ENCODE data around the gene TNFRSF25. TPM values are rescaled to one million over a fixed set of nuclear protein-coding genes. Genes with fewer than 3 reads are reported as not detected.

The TNFRSF25 gene
- total RNA-seq, 1 experiment from 2014 or later, result 19.5 TPM

DNA sequence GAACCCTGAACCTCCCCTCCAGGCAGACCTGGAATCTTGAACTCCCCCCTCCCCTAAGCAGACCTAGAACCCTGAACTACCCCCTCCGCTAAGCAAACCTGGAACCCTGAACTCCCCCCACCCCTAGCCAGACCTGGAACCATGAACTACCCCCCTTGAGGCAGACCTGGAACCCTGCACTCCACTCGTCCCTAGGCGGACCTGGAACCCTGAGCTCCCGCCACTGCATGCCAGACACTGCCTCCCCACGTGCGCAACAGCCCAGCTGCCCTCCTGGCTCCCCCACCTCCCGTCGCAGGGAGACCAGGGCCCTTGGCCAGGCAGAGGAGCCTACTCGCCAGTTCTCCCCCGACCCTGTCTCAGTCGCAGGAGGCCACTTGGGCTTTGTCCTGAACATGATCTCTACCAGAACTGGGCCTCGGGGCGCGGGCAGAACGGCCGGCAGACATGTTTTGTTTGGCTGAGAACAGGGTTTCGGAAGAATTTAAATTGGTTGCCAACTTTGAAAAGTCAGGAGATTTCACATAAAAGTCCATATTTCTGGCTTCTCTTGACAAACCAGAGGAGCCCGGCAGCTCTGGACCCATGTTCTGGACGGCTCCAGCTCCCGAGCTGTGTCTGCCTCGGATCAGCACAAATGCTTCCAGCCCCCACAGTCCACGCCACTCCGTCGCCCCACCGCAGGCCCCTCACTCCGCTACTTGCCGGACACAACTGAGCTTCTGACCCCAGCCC, 34.7 kb upstream of the TNFRSF25 start:
- no peak overlapping the region for H3K4me3 Mint-ChIP-seq
- ChIA-PET POLR2A (no interaction called here), CTCF (interaction anchor here (0.8 to 3.9 kb wide), 7 partner anchors 15 to 146 kb away, joined by 3 to 21 read pairs (median 4); no protein-coding TSS in a partner anchor)
- peaks cover 15% of the 10 kb centered on the region for H3K4me1 Mint-ChIP-seq
- no peak for TF ChIP-seq GABPB1 (CRISPR knock-in tag; IDR thresholded peaks at IDR 0.05)
- no peak for TF ChIP-seq TCF7 (CRISPR knock-in tag; IDR thresholded peaks at IDR 0.05; ENCODE audit: low read depth)
- TF ChIP-seq GTF2I (CRISPR knock-in tag; conservative IDR thresholded peaks at IDR 0.05), result no peak
- TF ChIP-seq, protein P1, sequence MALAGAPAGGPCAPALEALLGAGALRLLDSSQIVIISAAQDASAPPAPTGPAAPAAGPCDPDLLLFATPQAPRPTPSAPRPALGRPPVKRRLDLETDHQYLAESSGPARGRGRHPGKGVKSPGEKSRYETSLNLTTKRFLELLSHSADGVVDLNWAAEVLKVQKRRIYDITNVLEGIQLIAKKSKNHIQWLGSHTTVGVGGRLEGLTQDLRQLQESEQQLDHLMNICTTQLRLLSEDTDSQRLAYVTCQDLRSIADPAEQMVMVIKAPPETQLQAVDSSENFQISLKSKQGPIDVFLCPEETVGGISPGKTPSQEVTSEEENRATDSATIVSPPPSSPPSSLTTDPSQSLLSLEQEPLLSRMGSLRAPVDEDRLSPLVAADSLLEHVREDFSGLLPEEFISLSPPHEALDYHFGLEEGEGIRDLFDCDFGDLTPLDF (CRISPR knock-in tag; IDR thresholded peaks at IDR 0.05), result no peak
- no peak for TF ChIP-seq MXD4 (CRISPR knock-in tag; IDR thresholded peaks at IDR 0.05; ENCODE audit: borderline replicate concordance)
- TF ChIP-seq, protein P2, sequence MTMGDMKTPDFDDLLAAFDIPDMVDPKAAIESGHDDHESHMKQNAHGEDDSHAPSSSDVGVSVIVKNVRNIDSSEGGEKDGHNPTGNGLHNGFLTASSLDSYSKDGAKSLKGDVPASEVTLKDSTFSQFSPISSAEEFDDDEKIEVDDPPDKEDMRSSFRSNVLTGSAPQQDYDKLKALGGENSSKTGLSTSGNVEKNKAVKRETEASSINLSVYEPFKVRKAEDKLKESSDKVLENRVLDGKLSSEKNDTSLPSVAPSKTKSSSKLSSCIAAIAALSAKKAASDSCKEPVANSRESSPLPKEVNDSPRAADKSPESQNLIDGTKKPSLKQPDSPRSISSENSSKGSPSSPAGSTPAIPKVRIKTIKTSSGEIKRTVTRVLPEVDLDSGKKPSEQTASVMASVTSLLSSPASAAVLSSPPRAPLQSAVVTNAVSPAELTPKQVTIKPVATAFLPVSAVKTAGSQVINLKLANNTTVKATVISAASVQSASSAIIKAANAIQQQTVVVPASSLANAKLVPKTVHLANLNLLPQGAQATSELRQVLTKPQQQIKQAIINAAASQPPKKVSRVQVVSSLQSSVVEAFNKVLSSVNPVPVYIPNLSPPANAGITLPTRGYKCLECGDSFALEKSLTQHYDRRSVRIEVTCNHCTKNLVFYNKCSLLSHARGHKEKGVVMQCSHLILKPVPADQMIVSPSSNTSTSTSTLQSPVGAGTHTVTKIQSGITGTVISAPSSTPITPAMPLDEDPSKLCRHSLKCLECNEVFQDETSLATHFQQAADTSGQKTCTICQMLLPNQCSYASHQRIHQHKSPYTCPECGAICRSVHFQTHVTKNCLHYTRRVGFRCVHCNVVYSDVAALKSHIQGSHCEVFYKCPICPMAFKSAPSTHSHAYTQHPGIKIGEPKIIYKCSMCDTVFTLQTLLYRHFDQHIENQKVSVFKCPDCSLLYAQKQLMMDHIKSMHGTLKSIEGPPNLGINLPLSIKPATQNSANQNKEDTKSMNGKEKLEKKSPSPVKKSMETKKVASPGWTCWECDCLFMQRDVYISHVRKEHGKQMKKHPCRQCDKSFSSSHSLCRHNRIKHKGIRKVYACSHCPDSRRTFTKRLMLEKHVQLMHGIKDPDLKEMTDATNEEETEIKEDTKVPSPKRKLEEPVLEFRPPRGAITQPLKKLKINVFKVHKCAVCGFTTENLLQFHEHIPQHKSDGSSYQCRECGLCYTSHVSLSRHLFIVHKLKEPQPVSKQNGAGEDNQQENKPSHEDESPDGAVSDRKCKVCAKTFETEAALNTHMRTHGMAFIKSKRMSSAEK (CRISPR knock-in tag; IDR thresholded peaks at IDR 0.05; ENCODE audit: borderline replicate concordance), result no peak
- TF ChIP-seq, protein P3, sequence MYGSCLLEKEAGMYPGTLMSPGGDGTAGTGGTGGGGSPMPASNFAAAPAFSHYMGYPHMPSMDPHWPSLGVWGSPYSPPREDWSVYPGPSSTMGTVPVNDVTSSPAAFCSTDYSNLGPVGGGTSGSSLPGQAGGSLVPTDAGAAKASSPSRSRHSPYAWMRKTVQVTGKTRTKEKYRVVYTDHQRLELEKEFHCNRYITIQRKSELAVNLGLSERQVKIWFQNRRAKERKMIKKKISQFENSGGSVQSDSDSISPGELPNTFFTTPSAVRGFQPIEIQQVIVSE (CRISPR knock-in tag; IDR thresholded peaks at IDR 0.05; ENCODE audit: borderline replicate concordance), result no peak
- TF ChIP-seq, protein P4, sequence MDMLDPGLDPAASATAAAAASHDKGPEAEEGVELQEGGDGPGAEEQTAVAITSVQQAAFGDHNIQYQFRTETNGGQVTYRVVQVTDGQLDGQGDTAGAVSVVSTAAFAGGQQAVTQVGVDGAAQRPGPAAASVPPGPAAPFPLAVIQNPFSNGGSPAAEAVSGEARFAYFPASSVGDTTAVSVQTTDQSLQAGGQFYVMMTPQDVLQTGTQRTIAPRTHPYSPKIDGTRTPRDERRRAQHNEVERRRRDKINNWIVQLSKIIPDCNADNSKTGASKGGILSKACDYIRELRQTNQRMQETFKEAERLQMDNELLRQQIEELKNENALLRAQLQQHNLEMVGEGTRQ (CRISPR knock-in tag; IDR thresholded peaks at IDR 0.05), result no peak
- TF ChIP-seq, protein P5, sequence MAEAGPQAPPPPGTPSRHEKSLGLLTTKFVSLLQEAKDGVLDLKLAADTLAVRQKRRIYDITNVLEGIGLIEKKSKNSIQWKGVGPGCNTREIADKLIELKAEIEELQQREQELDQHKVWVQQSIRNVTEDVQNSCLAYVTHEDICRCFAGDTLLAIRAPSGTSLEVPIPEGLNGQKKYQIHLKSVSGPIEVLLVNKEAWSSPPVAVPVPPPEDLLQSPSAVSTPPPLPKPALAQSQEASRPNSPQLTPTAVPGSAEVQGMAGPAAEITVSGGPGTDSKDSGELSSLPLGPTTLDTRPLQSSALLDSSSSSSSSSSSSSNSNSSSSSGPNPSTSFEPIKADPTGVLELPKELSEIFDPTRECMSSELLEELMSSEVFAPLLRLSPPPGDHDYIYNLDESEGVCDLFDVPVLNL (CRISPR knock-in tag; IDR thresholded peaks at IDR 0.05; ENCODE audit: borderline replicate concordance, low read depth), result no peak
- TF ChIP-seq NR1H2 (CRISPR knock-in tag; IDR thresholded peaks at IDR 0.05), result no peak
- no peak for TF ChIP-seq SMAD4 (CRISPR knock-in tag; IDR thresholded peaks at IDR 0.05)
- TF ChIP-seq, protein P6, sequence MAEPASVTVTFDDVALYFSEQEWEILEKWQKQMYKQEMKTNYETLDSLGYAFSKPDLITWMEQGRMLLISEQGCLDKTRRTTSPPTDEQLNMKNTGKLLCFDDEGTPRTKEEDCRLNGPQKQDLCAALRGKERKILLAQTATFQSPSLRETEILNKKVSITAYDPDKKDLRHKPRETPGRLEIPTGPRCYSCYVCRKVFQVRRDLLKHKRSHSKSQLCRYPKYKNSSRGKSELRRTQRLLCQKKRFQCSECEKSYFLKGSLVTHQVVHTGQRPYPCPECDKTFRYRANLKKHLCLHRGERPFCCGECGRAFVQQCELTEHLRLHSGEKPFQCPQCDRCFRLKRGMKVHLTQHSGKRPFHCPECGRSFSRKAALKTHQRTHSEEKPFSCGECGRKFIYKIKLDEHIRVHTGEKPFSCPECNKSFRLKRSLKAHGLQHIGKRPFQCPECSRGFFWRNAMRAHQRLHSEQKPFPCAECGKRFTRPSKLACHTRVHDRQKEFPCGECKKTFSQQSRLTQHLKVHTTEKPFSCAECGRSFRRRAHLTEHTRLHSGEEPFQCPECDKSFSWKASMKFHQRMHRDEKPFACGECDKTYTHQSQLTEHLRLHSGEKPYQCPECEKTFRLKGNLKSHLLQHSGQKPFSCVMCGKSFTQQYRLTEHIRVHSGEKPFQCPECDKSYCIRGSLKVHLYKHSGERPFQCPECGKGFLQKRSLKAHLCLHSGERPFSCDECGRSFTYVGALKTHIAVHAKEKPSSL (CRISPR knock-in tag; conservative IDR thresholded peaks at IDR 0.05), result no peak
- TF ChIP-seq ZNF396 (CRISPR knock-in tag; IDR thresholded peaks at IDR 0.05; ENCODE audit: borderline replicate concordance), result no peak
- TF ChIP-seq SOX15 (CRISPR knock-in tag; IDR thresholded peaks at IDR 0.05), result no peak
- TF ChIP-seq, protein P7, sequence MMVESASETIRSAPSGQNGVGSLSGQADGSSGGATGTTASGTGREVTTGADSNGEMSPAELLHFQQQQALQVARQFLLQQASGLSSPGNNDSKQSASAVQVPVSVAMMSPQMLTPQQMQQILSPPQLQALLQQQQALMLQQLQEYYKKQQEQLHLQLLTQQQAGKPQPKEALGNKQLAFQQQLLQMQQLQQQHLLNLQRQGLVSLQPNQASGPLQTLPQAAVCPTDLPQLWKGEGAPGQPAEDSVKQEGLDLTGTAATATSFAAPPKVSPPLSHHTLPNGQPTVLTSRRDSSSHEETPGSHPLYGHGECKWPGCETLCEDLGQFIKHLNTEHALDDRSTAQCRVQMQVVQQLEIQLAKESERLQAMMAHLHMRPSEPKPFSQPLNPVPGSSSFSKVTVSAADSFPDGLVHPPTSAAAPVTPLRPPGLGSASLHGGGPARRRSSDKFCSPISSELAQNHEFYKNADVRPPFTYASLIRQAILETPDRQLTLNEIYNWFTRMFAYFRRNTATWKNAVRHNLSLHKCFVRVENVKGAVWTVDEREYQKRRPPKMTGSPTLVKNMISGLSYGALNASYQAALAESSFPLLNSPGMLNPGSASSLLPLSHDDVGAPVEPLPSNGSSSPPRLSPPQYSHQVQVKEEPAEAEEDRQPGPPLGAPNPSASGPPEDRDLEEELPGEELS (CRISPR knock-in tag; IDR thresholded peaks at IDR 0.05), result no peak
- H3K36me3 Mint-ChIP-seq, result no peaks in the 10 kb centered on the region
- no peak overlapping the region for H3K27ac Mint-ChIP-seq
- H3K9me3 Mint-ChIP-seq, result no peaks in the 10 kb centered on the region
- H3K27me3 Mint-ChIP-seq (ENCODE audit: low read depth), result peaks cover 28% of the 10 kb centered on the region
- ATAC-seq (no peak), DNase-seq (ENCODE audit: low spot score) (no peak)
